CD14-positive monocyte (primary cell): ENCODE results near the gene FAM156B. TPM values are rescaled to one million over a fixed set of nuclear protein-coding genes. Genes with fewer than 3 reads are reported as not detected.
"Not testable (repeated sequence)": the region's sequence is repeated elsewhere in the genome, so short reads cannot be mapped to it uniquely, and the experiment has no call there.

Experiments
- DNase-seq, 3 donors: peaks; one replicate each; pipeline ENCODE4 v3.0.0-alpha.2; 2011 to 2022
- H2AFZ ChIP-seq: 2 replicates; pipeline ENCODE4 v1.6.0; 2012; ENCODE audit warnings: mild to moderate bottlenecking, low read depth, low read length, inconsistent platforms; ENCODE audit not compliant: insufficient read depth, poor library complexity, severe bottlenecking
- H3K27ac ChIP-seq, 2 donors: 1 replicate in 1 of 2; 2 replicates in 1 of 2; pipeline ENCODE4 v1.5.1; 2012 to 2013; ENCODE audit warnings: low read length in 2 of 2, control low read depth in 1 of 2, inconsistent platforms in 1 of 2, low read depth in 1 of 2, mild to moderate bottlenecking in 1 of 2
- H3K27me3 ChIP-seq, 2 donors: one replicate each; pipeline versions ENCODE4 v1.6.0 to v1.6.1; 2011 to 2013; ENCODE audit warnings: low read length in 2 of 2; ENCODE audit not compliant: control insufficient read depth in 2 of 2, insufficient read depth in 2 of 2
- H3K36me3 ChIP-seq, 2 donors: replicated peaks in 1 of 2; 1 replicate in 1 of 2; 2 replicates in 1 of 2; pipeline versions ENCODE4 v1.5.1 to v1.6.1; 2012 to 2013; ENCODE audit warnings: low read length in 2 of 2, control low read depth in 1 of 2, inconsistent platforms in 1 of 2, mild to moderate bottlenecking in 1 of 2; ENCODE audit not compliant: insufficient read depth in 2 of 2, control insufficient read depth in 1 of 2
- H3K4me1 ChIP-seq, 2 donors: 1 replicate in 1 of 2; 2 replicates in 1 of 2; pipeline versions ENCODE4 v1.5.1 to v1.6.1; 2012 to 2013; ENCODE audit warnings: low read length in 2 of 2, control low read depth in 1 of 2, inconsistent platforms in 1 of 2, mild to moderate bottlenecking in 1 of 2, moderate library complexity in 1 of 2; ENCODE audit not compliant: insufficient read depth in 2 of 2, control insufficient read depth in 1 of 2
- H3K4me2 ChIP-seq: replicated peaks from 2 replicates; pipeline ENCODE3; 2012; ENCODE audit warnings: low read length, moderate library complexity, mild to moderate bottlenecking; ENCODE audit not compliant: poor library complexity, severe bottlenecking; ENCODE audit errors: extremely low read depth
- H3K4me3 ChIP-seq, 3 experiments: fragments of 200-600 bp in 1 of 3; sonication (generic) in 1 of 3; replicated peaks in 1 of 3; 1 replicate in 2 of 3; 2 replicates in 1 of 3; pipeline ENCODE4 v1.5.1; 2011 to 2013; ENCODE audit warnings: low read length in 3 of 3, mild to moderate bottlenecking in 3 of 3, control low read depth in 2 of 3, low read depth in 2 of 3, inconsistent platforms in 1 of 3, moderate library complexity in 1 of 3
- H3K79me2 ChIP-seq: 2 replicates; pipeline ENCODE4 v1.6.0; 2012; ENCODE audit warnings: mild to moderate bottlenecking, control low read depth, inconsistent platforms, low read length, moderate library complexity; ENCODE audit not compliant: insufficient read depth
- H3K9ac ChIP-seq: 2 replicates; pipeline ENCODE4 v1.6.0; 2017; ENCODE audit warnings: low read length, mild to moderate bottlenecking; ENCODE audit not compliant: insufficient read depth, poor library complexity, severe bottlenecking
- H3K9me3 ChIP-seq, 2 donors: replicated peaks in 1 of 2; 1 replicate in 1 of 2; 2 replicates in 1 of 2; pipeline versions ENCODE4 v1.5.1 to v1.6.1; 2012 to 2013; ENCODE audit warnings: low read length in 2 of 2, control low read depth in 1 of 2; ENCODE audit not compliant: control insufficient read depth in 1 of 2, insufficient read depth in 1 of 2
- H4K20me1 ChIP-seq: 2 replicates; pipeline ENCODE4 v1.6.0; 2012; ENCODE audit warnings: mild to moderate bottlenecking, low read length, control low read depth, moderate library complexity; ENCODE audit not compliant: insufficient read depth
- H3K27ac Mint-ChIP-seq, 7 donors: one replicate each; pipeline ENCODE4 v1.8.0; 2020; ENCODE audit warnings: mild to moderate bottlenecking in 7 of 7, mixed read lengths in 7 of 7, moderate library complexity in 6 of 7, inconsistent platforms in 2 of 7
- H3K27me3 Mint-ChIP-seq, 3 donors: one replicate each; pipeline ENCODE4 v1.8.0; 2021 to 2022; ENCODE audit warnings: low read depth in 3 of 3, mild to moderate bottlenecking in 3 of 3, mixed read lengths in 3 of 3, moderate library complexity in 3 of 3, inconsistent platforms in 1 of 3
- H3K36me3 Mint-ChIP-seq, 2 donors: one replicate each; pipeline ENCODE4 v1.8.0; 2020; ENCODE audit warnings: mixed read lengths in 2 of 2, inconsistent platforms in 1 of 2, mild to moderate bottlenecking in 1 of 2
- H3K4me1 Mint-ChIP-seq: one replicate; pipeline ENCODE4 v1.8.0; 2020; ENCODE audit warnings: mild to moderate bottlenecking, mixed read lengths
- H3K4me3 Mint-ChIP-seq, 2 donors: one replicate each; pipeline ENCODE4 v1.8.0; 2020; ENCODE audit warnings: mild to moderate bottlenecking in 2 of 2, mixed read lengths in 2 of 2, moderate library complexity in 1 of 2
- H3K9me3 Mint-ChIP-seq, 7 donors: one replicate each; pipeline ENCODE4 v1.8.0; 2020 to 2022; ENCODE audit warnings: mixed read lengths in 7 of 7, mild to moderate bottlenecking in 6 of 7, moderate library complexity in 6 of 7, inconsistent platforms in 2 of 7
- CTCF ChIP-seq: fragments of 200-600 bp; IDR thresholded peaks from one replicate; pipeline ENCODE4 v1.8.0; 2022; ENCODE audit warnings: antibody characterized with exemption, mild to moderate bottlenecking
- WGBS: methylation state at CpG from one replicate; pipeline ENCODE4 v1.1.5; 2013; ENCODE audit warnings: missing lambda C conversion rate; ENCODE audit not compliant: insufficient coverage; 5-methylcytosine and 5-hydroxymethylcytosine counted together
- intact Hi-C, 2 donors: fragments of 100-400 bp; cut with micrococcal nuclease; formaldehyde crosslinking; loops; one replicate each; pipeline versions ENCODE4 v1.15.0 to v1.15.1; 2023
- polyA minus RNA-seq: library from RNA; depleted of rRNA, polyadenylated mRNA; stranded (reverse); fragments of >200 nt; gene quantifications from 2 replicates; pipeline ENCODE4 v1.2.3, GENCODE V29; 2012
- polyA plus RNA-seq, 3 donors: library from polyadenylated mRNA; depleted of rRNA in 1 of 3; unstranded in 2 of 3; stranded (reverse) in 1 of 3; fragments of 300-500 nt in 2 of 3; fragments of >200 nt in 1 of 3; fragmentation: Illumina TruSeq in 2 of 3; gene quantifications; 1 replicate in 2 of 3; 2 replicates in 1 of 3; pipeline ENCODE4 v1.2.3, GENCODE V29; 2012 to 2021
- total RNA-seq, 12 experiments: library from RNA in 1 of 12; stranded (reverse) in 1 of 12; fragments of 120-200 nt in 1 of 12; gene quantifications; one replicate each; pipeline ENCODE4 v1.2.4 and lab custom pipeline; 2013 to 2026; ENCODE audit warnings: mixed read lengths in 6 of 12, inconsistent platforms in 1 of 12

FAM156B gene
- total RNA-seq (2013), result 22.8 TPM
- polyA plus RNA-seq (100 to 1,000 TPM in 1 of 3 donors, 10 to 100 TPM in 1, 1 to 10 TPM in 1; 9.4 to 150 (median 10.9) TPM), polyA minus RNA-seq (15.1 and 19.7 TPM in 2 replicates), total RNA-seq (lab: John Stamatoyannopoulos, UW) (0 to 0.43 (median 0) reads per million in 11 experiments)

GRCh38 chrX:52896855-52897709 lies at the start of gene FAM156B:
TSS of gene FAM156B (plus strand) at chrX:52897330. CDS start at chrX:52907226, 9,896 bp downstream.
- H4K20me1 ChIP-seq, intact Hi-C loops, H3K79me2 ChIP-seq, H3K4me3 ChIP-seq, H3K27me3 ChIP-seq, H3K9me3 Mint-ChIP-seq, DNase-seq, H3K4me2 ChIP-seq, H3K4me1 Mint-ChIP-seq, H3K9me3 ChIP-seq, H3K27ac Mint-ChIP-seq, H3K36me3 ChIP-seq, H3K36me3 Mint-ChIP-seq, H3K27ac ChIP-seq, H3K27me3 Mint-ChIP-seq, H2AFZ ChIP-seq, H3K9ac ChIP-seq, H3K4me3 Mint-ChIP-seq, H3K4me1 ChIP-seq: not testable (repeated sequence)
- WGBS, result no CpG with 5 or more reads among the region's 92 CpGs

GRCh38 chrX:52852110-52852860 lies 44.8 kb upstream of the FAM156B start:
- Mint-ChIP-seq H3K4me3 (no peak overlapping the region), H3K4me1 (peaks cover 2% of the 10 kb centered on the region), H3K27ac (no peak overlapping the region), H3K27me3 (peaks cover 2 to 13% (median 4%) of the 10 kb centered on the region in 3 donors), H3K9me3 (peaks cover 0 to 10% (median 2%) of the 10 kb centered on the region in 7 donors), H3K36me3 (no peaks in the 10 kb centered on the region)
- Histone ChIP-seq H3K27me3 (no peaks in the 10 kb centered on the region), H3K36me3 (no peaks in the 10 kb centered on the region), H3K4me1 (no peaks in the 10 kb centered on the region), H3K79me2 (no peaks in the 10 kb centered on the region), H3K4me2 (no peak overlapping the region), H4K20me1 (no peaks in the 10 kb centered on the region), H3K9ac (no peak overlapping the region), H3K27ac (no peak overlapping the region), H3K4me3 (no peak overlapping the region), H2AFZ (no peak overlapping the region), H3K9me3 (no peaks in the 10 kb centered on the region)
- TF ChIP-seq CTCF, result no peak
- 100% methylated on average over 1 of the region's 9 CpGs for WGBS
- no peak for DNase-seq
- intact Hi-C loops, result no loop called here

GRCh38 chrX:52856991-52857525 lies 40.1 kb upstream of the FAM156B start:
- H3K9me3 ChIP-seq, H3K9me3 Mint-ChIP-seq, H3K27me3 ChIP-seq, H3K4me3 ChIP-seq, H3K9ac ChIP-seq, H4K20me1 ChIP-seq, H3K27ac ChIP-seq, H3K36me3 ChIP-seq, H3K27ac Mint-ChIP-seq, DNase-seq, H3K79me2 ChIP-seq, H3K4me3 Mint-ChIP-seq, H2AFZ ChIP-seq, H3K36me3 Mint-ChIP-seq, H3K4me1 Mint-ChIP-seq, intact Hi-C loops, H3K4me2 ChIP-seq, H3K27me3 Mint-ChIP-seq, H3K4me1 ChIP-seq: not testable (repeated sequence)
- no CpG with 5 or more reads among the region's 4 CpGs for WGBS
